ENCODE measurements around the gene NOTCH2NLA. TPM values are rescaled to one million over a fixed set of nuclear protein-coding genes. Genes with fewer than 3 reads are reported as not detected.
"Not testable (repeated sequence)": the region's sequence is repeated elsewhere in the genome, so short reads cannot be mapped to it uniquely, and the experiment has no call there.

NOTCH2NLA gene
- 10 to 100 TPM; 45.6 to 63.0 (median 50.3) TPM for polyA plus RNA-seq (ENCODE audit: insufficient read length in 4 of 4)

DNA sequence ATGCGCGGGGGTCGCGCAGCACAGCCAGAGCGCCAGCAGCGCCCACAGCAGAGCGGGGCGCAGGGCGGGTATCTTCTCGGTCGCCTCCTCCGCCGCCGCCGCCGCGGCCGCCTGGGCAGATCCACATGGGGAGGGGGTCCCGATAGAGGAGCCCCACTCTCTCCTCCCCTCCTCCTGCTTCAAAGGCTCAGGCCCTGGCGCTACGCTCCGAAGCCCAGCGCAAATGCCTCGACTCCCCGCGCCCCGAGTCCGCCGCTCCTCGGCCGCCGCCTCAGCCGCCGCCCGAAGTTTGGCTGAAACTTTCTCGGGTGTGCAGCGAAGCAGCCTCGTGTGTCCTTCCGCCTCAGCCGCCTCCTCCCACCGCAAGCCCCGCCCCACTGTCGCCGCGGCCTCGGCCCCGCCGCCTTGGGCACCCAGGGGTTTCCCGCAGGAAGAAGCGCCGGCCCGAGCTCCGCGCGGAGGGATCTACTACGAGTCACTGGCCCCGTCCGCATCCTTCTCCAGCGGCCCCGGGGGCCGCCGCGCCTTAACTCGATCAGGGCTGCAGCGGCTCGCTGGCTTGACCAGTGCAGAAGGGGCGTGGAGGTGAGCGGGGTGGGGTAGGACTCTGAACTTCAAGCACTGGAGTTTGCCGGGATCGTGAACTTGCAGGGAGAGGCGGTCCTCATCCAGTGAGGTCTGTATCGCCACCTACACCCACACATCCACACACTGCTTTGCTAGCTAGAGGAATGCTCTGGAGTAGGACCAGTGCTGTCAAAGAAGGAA is at the start of gene NOTCH2NLA:
Gene NOTCH2NLA, minus strand, starts transcription at position 312 of the 768 bp plus-strand sequence. CDS start 39,684 bp downstream, outside the sequence.
- DNase-seq (ENCODE audit: low read depth in 4 of 4, low spot score in 3 of 4): not testable (repeated sequence)

DNA sequence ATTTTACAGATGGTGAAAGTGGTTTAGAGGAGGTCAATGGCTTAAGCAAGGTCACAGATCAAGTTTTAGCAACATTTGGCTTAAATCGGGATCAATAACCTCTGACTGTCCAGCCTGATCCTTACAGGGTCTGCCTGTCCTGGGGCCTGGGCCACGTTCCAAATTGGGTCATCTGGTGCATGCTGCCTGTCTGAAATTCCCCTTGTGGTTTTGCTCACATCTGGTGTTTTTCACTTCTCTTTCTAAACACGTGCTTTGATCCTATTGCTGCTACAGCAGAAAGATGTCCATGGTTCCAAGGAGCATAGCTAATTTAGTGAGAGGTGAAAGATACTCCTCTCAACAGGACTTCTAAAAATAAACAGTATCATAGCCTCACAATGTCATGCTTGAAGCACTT is 49.5 kb upstream of the NOTCH2NLA start:
- DNase-seq (ENCODE audit: low read depth in 4 of 4, low spot score in 3 of 4): not testable (repeated sequence)

DNA sequence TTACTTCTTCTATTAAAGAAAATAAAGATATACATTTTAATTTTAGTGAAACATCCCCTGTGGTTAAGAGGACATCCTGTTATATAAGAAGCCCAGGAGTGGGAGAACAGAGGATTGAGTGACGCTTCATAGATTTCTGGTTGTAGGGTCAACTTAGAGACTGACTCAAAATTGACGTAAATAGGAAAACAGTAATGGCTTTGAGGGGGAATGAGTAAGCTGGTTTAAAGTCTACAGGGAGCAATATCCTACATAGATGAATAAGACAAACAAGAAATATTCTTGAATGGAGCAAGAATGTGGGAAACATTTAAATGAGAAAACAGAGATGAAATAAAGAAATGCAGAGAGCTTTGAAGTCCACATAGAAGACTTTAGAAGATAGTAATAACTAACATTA is 48.3 kb upstream of the NOTCH2NLA start:
- not testable (repeated sequence) for DNase-seq (ENCODE audit: low read depth in 4 of 4, low spot score in 3 of 4)

DNA sequence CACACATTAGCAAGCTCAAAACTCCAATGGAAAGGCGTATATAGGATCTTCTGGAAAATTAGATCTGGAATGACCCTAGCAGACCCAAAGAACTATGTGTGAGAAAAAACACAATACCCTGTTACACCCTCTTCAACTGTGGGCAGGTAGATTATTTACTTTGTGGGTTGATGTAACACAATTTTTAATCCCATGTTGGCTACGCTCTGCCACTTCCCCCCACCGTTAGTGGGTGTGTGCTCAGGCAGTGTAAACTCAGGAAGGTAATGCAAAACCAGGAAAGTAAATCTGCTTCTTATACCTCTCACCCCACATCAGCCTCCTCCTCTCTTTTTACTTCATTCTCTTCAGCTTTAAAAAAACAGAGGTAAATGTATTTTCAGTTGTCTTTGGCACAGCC is 45.3 kb upstream of the NOTCH2NLA start:
- not testable (repeated sequence) for DNase-seq (ENCODE audit: low read depth in 4 of 4, low spot score in 3 of 4)

DNA sequence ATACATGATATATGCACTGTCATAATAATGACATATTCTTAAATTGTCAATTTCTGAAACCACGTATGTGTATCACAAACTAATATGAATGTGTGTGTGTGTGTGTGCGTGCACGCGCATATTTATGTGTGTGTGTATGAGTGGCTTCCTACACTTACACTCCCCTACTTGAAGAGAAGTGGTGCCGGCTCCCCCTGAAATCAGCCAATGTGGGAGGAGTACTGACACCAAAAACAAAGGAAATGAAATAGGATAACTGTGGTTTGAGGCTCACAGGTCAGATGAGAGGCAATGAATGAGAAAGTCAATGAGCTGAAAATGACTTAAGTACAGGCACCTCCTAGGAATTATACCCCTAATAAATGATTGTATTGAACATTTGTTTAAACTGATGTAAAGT is 44.4 kb upstream of the NOTCH2NLA start:
- DNase-seq (ENCODE audit: low read depth in 4 of 4, low spot score in 3 of 4): not testable (repeated sequence)

DNA sequence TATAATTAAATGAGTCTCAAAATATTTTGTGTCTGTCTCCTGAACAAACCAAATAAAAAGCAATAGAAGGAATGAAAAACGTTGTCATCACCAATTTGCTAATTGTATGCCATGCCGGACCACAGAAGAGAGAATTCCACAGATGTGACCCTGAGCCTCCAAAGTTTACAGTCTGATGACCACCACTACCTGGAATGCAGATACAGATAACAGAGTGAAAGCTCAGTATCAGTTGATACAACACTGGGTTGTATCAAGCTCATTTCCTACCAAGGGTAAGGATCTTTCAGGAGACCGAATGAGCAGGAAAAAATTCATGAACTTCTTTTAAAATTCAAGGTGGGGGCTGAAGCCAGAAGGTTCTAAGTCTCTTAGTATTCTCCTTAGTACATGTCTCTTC is 43.9 kb upstream of the NOTCH2NLA start:
- DNase-seq (ENCODE audit: low read depth in 4 of 4, low spot score in 3 of 4): not testable (repeated sequence)

DNA sequence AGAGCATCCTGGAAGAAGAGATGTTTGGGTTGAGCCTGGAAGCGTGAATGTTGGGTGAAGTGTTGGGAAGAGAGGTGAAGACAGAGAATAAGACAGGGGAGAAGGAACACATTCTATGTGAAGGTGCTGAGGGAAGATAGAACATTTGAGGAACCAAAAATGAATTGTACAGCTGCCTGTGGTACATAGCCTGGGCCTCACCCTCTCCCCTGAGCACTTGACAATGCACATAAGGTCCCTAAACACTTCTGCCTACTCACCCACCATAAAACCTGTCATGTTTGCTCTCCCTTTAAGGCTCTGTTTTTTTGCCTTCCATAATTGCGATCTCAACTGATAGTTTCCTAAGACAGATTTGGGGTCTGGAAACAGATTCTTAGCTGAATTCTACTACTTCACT is 43.2 kb upstream of the NOTCH2NLA start:
- not testable (repeated sequence) for DNase-seq (ENCODE audit: low read depth in 4 of 4, low spot score in 3 of 4)

DNA sequence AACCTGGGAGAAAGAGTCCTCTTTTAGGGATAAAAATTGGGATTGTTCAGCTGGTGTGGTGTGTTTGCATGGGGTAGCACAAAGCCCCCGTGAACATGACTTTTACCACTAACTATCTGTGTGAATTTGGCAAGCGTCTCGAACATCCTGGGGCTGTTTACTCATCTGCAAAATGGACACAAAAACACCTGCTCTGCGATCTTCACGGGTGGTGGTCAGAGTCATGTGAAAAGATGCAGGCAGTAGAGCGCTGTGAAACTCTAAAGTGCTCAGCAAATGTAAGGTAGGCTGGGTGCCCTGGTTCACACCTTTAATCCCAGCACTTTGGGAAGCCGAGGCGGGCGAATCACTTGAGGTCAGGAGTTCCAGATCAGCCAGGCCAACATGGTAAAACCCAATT is 41.3 kb upstream of the NOTCH2NLA start:
- DNase-seq (ENCODE audit: low read depth in 4 of 4, low spot score in 3 of 4): not testable (repeated sequence)

DNA sequence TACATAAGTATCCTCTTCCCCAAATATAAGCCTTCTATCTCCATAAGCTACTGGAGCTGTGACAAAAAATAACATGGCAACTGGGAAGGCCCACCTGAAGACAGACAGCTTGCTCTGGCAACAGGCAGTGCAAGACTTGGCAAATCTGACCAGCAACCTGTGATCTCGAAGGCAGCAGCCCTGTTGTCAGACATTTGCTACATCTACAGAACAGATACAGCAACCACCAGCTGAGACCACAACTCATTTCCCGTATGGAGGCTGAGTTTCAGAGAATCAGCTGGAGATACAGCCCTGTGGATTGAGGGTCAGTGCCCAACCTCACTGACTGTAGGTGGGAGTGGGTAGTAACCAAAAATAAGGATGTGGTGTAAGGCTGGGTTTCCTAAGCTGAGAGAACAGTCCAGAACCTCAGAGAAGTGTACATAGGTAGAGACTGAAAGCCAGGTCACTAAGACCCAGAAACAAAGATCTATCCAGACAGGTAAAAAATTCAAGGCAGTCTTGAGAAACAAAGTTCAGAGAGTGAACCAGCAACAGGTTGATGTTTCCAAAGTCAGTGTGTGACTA is 37.4 kb upstream of the NOTCH2NLA start:
- DNase-seq (ENCODE audit: low read depth in 4 of 4, low spot score in 3 of 4): not testable (repeated sequence)

DNA sequence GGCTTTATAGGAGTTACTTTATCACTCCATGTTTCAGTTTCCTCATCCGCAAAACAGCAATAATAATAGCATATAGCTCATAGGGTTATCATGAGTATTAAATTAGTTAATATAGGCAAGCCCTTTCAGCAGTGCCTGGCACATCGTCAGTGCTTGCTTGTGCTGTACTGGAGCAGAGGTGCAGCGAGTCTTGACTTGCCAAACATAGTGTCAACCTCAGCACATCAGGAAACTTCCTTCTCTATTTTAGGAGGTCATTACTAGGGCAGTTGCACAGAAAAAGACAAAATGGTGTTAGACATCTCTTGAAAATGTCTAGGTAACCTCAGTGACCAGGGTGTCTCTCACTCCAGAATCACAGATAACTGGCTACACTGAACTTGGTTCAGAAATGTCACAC is 35.9 kb upstream of the NOTCH2NLA start:
- DNase-seq (ENCODE audit: low read depth in 4 of 4, low spot score in 3 of 4): not testable (repeated sequence)

DNA sequence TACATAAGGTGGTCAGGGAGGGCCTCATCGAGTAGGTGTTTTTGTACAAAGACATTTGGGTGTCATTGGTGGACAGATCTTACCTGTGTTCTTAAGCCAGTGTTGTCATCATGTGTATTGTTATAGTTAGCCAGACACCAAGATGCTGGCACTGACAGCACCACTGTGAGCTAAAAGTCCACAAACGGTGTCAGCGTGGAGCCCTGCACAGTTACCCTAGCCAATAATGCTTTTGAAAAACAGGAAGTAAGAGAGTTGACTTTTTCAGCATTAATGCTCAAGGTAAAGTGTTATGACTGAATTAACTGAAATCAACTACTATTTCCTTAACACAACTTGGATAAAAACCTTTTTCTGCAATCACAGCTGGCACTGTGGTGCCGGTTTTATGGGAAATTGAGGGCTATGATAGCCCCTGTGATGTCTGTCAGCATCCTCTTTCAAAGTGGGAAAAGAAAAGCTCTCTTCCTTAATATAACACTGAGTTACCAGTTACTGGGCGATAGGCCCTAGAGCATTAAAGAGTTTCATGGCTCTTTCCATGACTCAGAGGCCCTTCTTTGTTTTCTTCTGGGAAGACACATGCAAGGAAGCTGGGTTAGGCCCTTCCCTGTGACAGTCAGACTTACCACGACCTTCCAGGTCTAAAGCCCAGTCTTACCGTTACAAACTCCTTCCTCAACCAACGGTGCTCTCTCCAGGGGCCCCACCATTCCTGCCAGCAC is 31.3 kb upstream of the NOTCH2NLA start:
- DNase-seq (ENCODE audit: low read depth in 4 of 4, low spot score in 3 of 4): not testable (repeated sequence)

DNA sequence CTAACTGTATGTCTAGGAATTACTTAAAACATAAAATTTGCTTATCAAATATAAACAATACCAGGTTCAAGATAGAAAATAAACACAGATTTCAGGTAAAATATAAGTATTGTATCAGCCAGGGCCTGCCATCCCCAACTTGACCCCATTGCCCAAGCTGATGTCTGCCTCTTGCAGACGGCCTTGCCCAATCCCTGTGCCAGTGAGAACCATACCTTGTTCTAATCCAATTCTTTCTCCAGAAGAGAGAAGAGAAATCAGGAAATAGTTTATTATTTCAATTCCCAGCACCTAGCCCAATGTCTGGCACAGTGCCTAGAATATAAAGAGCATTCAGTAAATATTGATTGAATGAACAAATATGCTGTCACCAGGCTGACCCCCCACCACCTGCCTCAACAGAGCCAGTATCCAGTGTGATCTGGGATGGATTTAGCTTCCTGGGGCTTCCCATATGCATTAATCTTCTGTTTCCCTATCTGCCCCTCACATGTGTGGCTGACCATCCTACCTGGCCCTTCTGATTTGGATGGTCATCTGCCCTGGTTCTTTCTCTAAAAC is 29.3 kb upstream of the NOTCH2NLA start:
- DNase-seq (ENCODE audit: low read depth in 4 of 4, low spot score in 3 of 4): not testable (repeated sequence)

DNA sequence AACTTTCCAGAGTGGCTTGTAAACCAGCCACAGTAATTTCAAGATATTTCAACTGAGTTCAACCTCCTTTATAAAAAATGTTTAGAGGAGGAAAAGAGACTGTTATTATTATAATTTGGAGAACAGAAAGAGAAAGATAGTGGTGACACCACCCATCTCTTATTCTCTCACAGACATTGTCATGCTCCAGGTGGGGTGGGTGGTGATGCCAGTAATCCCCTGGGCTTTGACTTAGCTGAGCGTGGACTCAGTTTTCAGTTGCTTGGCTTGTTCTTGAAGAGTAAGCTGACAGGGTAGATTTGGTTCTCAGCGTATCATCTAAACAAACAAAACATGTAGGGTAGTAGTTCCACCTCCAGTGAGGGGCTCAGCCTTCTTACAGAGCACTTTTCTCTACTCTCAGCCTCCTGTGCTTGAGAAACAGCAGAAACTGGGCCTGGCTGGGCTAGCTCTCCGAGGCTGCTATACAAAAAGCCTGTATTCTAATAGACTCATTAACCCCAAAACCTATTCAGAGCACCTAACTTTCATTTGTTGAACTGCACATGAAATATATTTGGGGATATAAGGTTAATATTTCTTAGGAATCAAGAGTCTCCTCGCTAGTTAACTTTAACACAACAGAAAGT is 25.9 kb upstream of the NOTCH2NLA start:
- not testable (repeated sequence) for DNase-seq (ENCODE audit: low read depth in 4 of 4, low spot score in 3 of 4)

DNA sequence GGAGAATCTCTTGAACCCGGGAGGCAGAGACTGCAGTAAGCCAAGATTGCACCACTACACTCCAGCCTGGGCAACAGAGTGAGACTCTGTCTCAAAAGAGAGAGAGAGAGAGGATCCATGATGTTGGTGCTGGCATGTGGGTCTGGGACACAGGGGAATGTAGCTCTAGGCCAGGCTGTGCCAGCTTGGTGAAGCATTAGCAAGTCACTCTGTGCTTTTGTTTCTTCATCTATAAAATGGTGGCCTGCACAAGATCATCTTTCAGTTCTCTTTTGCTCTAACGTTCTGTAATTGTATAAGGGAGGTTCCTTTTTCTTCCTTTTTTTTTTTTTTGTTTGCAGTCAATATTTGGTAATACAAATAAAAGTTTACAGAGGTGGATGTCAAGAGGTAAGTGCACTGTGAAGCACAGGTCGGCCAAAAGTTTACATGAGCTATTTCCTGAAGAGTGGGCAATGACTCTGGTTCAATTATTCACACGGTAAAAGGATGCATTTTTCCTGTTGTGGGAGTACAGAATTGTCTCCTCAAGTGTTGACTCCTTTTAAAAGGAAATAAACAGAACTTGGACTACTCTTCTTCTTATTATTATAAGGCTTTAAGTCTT is 24.5 kb upstream of the NOTCH2NLA start:
- not testable (repeated sequence) for DNase-seq (ENCODE audit: low read depth in 4 of 4, low spot score in 3 of 4)

DNA sequence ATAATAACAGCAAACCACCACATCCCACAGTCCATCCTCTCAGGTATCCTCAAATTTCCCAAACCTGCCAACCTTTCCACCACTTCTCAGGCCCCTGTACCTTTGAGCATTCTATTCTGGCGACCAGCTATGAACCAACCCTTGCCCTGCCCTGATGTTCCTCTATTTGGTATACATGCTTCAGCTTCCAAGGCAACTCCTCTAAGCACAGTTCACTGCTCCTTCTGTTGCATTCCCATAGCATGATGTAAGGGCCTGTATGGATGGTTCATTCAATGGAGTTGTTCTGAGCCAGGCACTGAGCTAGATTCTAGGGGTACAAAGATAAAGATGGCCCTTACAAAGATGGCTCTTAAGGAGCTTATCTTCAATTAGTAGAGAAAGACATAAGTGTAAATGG is 22.7 kb upstream of the NOTCH2NLA start:
- not testable (repeated sequence) for DNase-seq (ENCODE audit: low read depth in 4 of 4, low spot score in 3 of 4)

DNA sequence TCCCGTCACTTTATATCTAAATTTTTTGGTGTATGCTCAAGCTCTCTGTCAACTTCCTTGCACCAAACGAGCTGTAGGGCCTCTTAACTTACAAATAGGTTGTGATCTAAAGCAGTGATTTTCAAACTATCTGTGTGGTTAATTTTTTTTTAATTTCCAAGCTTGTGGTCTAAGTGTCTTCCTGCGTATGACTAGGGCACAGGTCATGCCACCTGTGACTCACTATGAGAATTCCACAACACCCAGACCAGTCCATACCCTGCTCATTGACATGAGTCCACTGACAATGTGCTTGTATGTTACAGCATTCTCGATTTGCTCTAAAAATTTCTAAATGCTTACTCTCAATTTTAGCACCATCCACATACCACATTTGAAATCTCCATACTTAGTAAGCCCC is 19.8 kb upstream of the NOTCH2NLA start:
- not testable (repeated sequence) for DNase-seq (ENCODE audit: low read depth in 4 of 4, low spot score in 3 of 4)

DNA sequence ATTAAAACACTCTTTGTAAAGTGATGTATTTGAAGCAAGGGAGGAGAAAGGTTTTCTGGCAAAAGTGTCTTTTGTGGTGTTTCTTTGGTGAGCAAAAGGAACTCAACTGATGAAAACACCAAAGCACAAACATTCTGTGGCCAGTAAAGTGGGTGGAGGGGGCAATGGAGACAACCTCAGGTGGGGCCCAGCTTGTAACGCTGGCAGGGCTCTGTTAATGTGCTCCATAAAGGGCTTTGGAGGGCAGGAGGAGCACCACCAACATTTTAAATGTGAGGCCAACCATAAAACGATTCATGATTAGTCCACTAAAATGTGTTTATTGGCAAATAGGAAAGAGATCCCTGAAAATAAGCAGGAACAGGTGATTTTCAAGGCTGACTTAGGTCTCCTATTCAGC is 7.8 kb upstream of the NOTCH2NLA start:
- not testable (repeated sequence) for DNase-seq (ENCODE audit: low read depth in 4 of 4, low spot score in 3 of 4)

DNA sequence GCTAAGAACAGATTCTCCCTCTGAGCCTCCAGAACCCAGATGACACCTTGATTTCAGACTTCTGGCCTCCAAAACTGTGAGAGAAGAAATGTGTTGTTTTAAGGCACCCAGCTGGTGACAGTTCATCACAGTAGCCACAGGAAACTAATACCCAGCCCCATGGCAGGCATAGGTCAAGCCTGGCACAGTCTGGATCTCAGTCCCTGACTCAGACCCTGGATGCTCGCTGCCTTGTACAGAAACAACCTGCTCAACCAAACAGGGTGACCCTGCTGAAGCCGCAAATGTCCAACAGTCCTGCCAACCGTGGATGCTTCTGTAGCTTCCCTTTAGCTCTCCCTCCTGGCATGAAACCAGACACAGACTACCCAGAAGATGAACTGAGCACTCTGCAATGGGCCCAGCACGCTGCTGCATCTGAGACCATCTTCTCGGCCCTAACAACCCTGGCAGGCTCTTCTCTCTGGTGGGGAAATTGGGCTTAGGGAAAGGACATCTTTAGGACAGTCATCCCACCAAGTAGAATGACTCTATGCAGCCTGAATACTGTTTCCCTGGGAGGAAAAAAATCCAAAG is 7.3 kb upstream of the NOTCH2NLA start:
- DNase-seq (ENCODE audit: low read depth in 4 of 4, low spot score in 3 of 4): not testable (repeated sequence)

DNA sequence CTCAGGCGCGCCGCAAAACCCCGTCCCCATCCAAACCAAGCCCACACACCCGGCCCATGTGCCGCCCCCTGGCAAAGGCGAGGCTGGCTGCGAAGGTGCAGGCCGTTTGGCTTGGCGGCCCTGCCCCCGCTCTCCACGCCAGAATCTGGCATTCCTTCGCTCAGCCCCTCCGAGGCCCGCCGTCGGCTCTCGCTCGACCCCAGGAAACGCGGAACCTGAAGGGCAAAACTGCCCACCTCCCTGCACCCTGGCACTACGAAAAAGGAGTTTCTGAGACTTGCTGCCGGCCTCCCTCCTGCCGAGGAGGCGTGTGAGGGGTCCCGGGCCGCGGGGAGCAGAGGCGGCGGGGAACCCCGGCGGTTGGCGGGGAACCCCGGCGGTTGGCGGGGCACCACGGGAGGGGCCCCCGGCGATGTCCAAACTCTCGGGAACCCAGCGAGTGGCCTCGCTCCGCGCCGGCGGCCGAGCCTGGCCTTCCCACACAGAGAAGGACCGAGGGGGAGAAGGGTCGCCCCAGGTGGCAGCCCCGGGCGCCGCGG is 608 bp downstream of the NOTCH2NLA start:
- not testable (repeated sequence) for DNase-seq (ENCODE audit: low read depth in 4 of 4, low spot score in 3 of 4)
